DMS 273 (cell line): ENCODE measurements around the gene ESPN.

ENCODE experiments used
- DNase-seq: peaks from one replicate; lab custom pipeline; 2025; ENCODE audit not compliant: unreplicated experiment; lab: John Stamatoyannopoulos, UW

ESPN gene

DNA sequence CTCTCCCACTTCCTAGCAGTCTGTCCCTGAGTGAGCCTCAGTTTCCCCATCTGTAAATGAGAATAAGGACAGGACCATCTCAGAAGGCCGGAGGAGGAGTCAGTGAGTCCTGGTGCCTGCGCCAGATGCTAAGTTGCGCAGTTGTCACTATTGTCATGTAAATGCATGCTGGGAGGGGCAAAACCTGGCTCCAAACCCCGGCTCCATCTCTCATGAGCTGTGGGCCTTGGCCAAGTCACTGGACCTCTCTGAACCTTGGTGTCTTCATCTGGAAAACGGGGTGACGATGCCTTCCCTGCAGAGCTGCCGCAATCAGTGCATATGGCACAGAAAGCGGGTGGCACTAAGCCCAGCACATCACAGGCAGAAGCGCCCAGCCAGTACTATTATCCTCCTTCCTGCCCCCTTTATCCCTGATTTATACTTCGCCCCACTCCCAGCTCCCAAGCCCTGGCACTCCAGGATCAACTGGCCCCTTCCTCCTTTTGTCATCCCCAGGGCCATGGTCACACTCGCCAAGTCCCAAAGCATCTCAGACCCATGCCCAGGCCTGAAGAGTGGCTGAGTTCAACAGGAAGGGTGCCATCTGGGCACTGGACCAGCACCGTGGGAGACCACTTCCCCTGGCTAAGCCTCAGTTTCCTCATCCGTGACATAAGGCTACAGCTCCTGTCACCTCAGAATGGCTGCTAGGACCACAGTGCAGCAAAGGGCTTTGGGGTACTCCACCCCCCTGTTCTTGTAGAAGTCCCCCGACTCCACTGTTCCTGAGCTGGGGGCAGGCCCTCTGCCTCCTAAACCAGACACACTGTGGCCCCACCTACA lies 71.2 kb downstream of the ESPN start:
- DNase-seq, result no peak

DNA sequence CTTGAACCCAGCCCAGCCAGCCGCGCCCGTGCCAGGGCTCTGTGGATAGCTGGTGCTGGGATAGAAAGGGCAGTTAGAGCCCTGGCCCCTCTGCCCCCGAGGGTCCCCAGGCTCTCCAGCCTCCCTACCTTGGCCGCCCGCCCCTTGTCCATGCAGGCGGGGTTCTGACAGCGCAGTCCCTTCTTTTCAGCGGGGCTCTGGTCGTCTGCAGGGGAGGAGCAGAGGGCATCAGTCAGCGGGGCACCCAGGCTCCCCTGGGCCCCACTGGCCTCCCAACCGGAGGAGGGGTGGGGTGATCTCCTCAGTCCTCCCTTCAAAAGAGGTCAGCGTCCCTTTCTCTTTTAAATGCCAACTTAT lies 71.8 kb downstream of the ESPN start:
- DNase-seq, result no peak

DNA sequence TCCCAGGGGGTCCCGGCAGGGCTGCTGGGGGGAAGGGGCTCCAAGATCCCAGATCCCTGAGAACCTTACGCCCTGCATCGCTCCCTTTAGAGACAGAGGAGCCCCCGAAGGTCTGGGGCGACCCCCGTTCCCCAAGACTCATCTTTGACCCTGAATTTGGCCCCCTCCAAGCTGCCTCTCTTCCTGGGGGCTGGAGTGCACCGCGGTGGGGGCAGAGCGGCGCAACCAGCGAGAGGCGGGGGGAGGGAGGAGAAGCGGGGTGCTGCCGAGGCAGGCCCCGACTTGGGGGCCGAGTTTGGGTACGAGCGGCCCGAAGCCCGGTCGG lies 72.3 kb downstream of the ESPN start:
- no peak for DNase-seq

DNA sequence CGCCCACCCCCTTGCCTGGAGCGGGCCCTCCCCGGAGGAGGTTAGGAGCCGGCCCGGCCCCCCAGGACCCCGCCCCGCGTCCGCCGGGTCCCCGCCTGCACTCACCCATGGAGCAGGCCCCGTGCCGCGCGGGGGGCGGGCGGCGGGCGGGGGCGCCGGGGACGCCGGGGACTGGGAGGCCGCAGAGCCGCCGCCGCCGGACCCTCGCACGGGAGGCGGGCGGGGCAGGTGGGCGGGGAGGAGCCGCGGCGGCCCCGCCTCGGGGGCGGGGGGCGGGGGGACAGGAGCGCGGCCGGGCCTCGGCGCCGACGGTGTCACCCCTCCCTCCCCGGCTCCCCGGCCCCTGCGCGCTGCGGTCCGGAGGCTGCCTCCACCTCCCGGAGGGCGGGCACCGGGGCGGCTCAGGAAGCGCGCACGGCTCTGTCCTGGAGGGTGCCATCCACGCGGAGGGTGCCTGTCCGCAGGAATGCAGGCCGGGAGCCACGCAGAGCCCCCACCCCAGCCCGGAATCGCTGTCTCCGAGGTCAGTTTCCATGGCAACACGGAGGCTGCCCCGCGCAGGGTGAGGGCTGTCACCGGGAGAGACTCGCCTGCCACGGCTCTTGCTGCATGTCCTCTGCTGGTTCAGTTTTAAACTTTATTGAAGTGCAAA lies 72.8 kb downstream of the ESPN start:
- peak; percentile 85 for DNase-seq

DNA sequence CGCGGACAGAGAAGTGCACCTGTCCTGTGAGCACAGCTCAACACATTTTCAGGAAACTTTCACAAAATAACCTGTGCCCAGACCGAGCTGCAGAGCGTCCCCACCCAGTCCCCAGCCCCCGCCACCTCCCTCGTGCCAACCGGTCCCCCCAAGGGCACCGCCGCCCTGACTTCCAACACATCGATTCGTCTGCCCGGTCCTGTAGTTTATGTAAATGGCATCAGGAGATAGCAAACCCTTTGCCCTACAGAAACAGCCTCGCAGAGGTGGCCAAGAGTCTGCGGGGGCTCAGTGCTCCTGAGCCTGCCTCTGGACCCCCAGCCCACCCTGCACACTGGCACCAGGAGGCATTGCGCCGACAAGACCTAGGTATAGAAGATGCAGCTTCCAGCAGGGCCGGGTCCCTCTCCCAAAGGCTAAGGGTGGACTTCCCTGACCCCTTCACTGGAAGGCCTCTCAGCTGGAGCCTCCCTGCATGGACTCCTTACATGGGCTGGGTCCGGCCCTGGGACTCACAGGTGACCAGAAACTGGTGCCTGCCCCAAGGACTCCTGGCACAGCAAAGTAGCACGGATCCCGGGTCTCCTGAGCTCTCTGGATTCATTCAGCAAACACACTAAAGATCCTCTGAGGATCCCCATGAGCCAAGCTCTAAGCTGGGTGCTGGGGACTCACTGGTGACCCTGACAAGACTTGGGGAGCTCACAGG lies 73.4 kb downstream of the ESPN start:
- no peak for DNase-seq

DNA sequence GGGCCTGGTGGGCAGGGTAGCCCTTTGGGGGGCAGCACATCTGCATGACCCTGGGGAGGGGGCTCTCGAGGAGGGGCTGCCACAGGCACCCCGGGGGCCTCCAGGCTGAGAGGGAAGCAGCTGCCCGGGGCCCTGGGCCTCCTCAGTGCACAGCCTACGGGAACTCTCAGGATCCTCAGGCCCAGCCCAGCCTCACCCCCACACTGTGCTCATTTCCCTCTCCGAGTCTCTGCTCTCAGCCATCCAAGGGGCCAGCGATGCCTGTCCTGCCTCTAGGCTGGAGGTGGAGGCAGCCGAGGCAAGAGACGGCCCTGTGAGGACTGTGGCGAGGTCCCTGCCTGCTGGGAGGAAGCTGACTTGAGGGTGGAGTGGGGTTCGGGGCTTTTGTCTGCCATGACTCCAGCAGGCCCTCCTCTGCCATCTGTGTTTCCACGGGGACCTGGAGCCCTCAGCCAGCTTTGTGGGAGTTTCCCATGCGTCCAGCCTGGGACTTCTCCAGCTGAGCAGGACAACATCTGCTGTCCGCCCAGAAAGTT lies 74.1 kb downstream of the ESPN start:
- DNase-seq, result peak; percentile 69

- DNase-seq, result no peak
These were observed 74.7 kb downstream of the ESPN start for GRCh38 chr1:6499296-6499695.

GRCh38 chr1:6500544-6501278 lies 76.1 kb downstream of the ESPN start:
- no peak for DNase-seq

DNA sequence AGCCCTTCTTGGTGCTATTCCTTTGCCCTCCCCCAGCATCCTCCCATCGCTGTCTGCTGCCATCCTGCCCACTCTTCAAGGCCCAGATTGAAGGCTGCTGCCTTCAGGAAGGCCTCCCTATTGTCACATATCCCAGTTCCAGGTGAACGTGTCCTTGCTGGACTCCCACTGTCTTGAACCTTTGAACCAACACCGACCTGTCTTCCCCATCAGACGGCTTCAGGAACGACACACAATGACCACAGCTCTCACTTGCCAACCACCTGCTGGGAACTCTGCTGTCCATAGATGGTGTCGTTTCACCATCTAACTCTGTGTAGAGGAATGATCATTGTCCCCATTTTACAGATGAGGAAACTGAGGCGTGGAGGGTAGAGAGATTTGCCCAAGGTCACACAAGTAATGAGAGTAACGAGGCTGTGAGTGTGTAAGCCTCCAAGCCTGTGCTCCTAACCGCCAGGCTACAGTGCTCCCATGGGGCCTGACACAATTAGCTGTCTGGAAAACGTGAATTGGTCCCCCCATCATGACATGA lies 76.8 kb downstream of the ESPN start:
- DNase-seq, result no peak

- no peak for DNase-seq
These were observed 77.7 kb downstream of the ESPN start for GRCh38 chr1:6502000-6502891.

DNA sequence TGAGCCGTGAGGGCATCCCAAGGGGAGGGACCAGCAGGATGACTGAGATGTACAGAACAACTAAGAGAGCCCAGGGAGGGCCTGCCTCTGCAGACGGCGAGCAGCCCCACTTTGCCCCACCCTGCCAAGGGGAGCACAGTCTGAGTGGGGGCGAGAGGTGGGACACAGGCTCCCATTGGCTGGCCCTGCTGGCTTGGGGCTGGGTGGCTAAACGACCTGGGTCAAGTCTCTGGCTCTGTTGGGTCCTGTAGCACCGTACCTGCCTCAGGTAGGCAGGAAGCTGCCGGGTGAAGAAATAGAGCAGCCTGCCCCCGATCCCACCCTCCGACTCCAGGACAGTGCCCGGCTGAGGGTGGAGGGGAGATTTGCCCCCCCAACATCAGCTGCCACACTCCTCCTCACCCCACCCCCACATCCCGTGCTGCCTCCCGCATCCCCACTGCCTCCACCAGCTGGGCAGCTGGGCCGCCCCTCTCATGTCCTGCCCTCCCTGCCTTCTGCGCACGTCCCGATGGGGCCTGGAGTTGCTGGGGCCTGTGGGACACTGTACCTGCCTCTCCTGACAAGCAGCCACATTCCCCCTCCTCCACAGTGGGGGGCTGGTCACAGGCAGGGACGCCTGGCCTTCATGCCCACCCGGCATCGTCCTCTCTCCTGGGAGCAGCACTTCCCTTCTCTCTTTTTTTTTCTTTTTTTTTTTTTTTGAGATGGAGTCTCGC lies 79.5 kb downstream of the ESPN start:
- DNase-seq, result no peak

- DNase-seq, result no peak
These were observed 80.3 kb downstream of the ESPN start for GRCh38 chr1:6504887-6505286.

GRCh38 chr1:6505367-6506209 lies 81.0 kb downstream of the ESPN start:
- no peak for DNase-seq

DNA sequence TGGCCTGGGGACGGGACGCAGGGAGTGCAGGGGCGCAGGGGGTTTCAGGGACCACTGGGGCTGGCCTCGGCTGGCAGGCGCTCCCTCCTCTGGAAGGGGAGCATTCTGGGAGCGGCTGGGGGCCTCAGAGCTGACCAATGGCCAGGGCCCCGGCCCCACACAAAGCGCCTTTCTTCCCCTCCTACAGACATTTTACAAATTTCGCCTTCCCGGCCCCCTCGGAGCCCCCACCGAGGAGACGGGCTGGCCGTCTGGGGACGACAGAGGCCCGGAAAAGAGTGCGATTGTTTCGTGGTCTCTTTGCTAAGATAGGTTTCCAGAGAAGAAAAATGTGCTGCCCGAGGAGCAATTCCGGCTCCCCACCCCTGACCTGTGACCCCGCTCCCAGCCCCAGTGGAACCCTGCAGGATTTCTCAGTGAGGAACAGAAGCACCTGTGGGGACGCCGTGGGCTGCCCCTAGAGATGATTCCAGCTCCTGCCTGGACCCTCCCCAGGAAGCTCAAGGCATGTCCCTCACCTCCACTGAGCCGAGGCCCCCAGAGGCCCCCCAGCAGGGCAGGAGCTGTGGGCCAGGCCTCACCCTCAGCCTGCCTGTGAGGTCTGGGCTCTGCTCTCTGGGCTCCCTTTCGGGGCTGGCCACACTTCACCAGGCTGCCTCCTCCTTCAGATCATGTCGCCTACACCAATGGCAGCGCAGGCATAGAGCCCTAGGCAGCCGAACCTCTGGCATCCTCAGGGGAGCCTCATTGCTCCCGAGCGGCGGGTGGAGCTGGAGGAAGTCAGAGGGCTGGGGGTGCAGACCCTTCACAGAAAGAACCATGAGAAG lies 81.8 kb downstream of the ESPN start:
- DNase-seq, result no peak

GRCh38 chr1:6507037-6507428 lies 82.5 kb downstream of the ESPN start:
- no peak for DNase-seq

GRCh38 chr1:6507461-6507911 lies 82.9 kb downstream of the ESPN start:
- DNase-seq, result peak; percentile 70

- DNase-seq, result peak; percentile 61
These were observed 83.7 kb downstream of the ESPN start for GRCh38 chr1:6508154-6508815.
